Karpas-422 (cell line): ENCODE results near the gene CHID1. TPM values are rescaled to one million over a fixed set of nuclear protein-coding genes. Genes with fewer than 3 reads are reported as not detected.
A peak's percentile ranks its signal among the peaks of the same experiment; 100 is the strongest.

Experiments
- DNase-seq: peaks from one replicate; pipeline ENCODE4 v3.0.0-alpha.2; 2015
- H2AFZ ChIP-seq: fragments of 200-600 bp; sonication (generic); 2 replicates; pipeline ENCODE4 v1.6.1; 2014; ENCODE audit warnings: antibody characterized with exemption, low read length, mixed read lengths
- H3K27ac ChIP-seq: fragments of 200-600 bp; sonication (generic); 2 replicates; pipeline ENCODE4 v1.5.1; 2014; ENCODE audit warnings: mild to moderate bottlenecking, low read length, moderate library complexity
- H3K27me3 ChIP-seq: fragments of 200-600 bp; sonication (generic); 2 replicates; pipeline ENCODE4 v1.6.1; 2014; ENCODE audit warnings: low read length, mixed read lengths
- H3K36me3 ChIP-seq: fragments of 200-600 bp; sonication (generic); 2 replicates; pipeline ENCODE4 v1.6.1; 2014; ENCODE audit warnings: low read length, mixed read lengths; ENCODE audit not compliant: insufficient read depth
- H3K4me1 ChIP-seq: fragments of 200-600 bp; sonication (generic); 2 replicates; pipeline ENCODE4 v1.6.1; 2014; ENCODE audit warnings: mild to moderate bottlenecking, low read length, mixed read lengths
- H3K4me2 ChIP-seq: fragments of 200-600 bp; sonication (generic); 2 replicates; pipeline ENCODE4 v1.6.1; 2014; ENCODE audit warnings: low read length, low read depth, mild to moderate bottlenecking; ENCODE audit not compliant: poor library complexity, severe bottlenecking
- H3K4me3 ChIP-seq: fragments of 200-600 bp; sonication (generic); 2 replicates; pipeline ENCODE4 v1.5.1; 2014; ENCODE audit warnings: mild to moderate bottlenecking, antibody characterized with exemption, low read length, mixed read lengths
- H3K79me2 ChIP-seq: fragments of 200-600 bp; sonication (generic); 2 replicates; pipeline ENCODE4 v1.6.1; 2014; ENCODE audit warnings: mild to moderate bottlenecking, low read length, mixed read lengths
- H3K9ac ChIP-seq: fragments of 200-600 bp; sonication (generic); 2 replicates; pipeline ENCODE4 v1.6.0; 2014; ENCODE audit warnings: low read length
- H3K9me2 ChIP-seq: fragments of 200-600 bp; sonication (generic), shearing (Covaris generic); replicated peaks from 2 replicates; pipeline ENCODE4 v1.6.0; 2014; ENCODE audit warnings: mild to moderate bottlenecking, low read length, moderate library complexity; ENCODE audit not compliant: insufficient read depth
- H3K9me3 ChIP-seq: fragments of 300-700, 200-600 bp; sonication (generic); 2 replicates; pipeline ENCODE4 v1.6.1; 2014; ENCODE audit warnings: low read length, mixed read lengths
- H4K20me1 ChIP-seq: fragments of 200-600 bp; sonication (generic); 2 replicates; pipeline ENCODE4 v1.6.1; 2014; ENCODE audit warnings: mild to moderate bottlenecking, antibody characterized with exemption, low read length, low read depth; ENCODE audit not compliant: insufficient read depth
- total RNA-seq: library from RNA; depleted of rRNA; stranded (reverse); fragments of >200 nt; shearing (Covaris generic); gene quantifications from 2 replicates; pipeline ENCODE4 v1.2.3, GENCODE V29; 2014; ENCODE audit warnings: low replicate concordance; rRNA removed

Gene CHID1
- 32.8 and 43.7 TPM in 2 replicates for total RNA-seq

DNA sequence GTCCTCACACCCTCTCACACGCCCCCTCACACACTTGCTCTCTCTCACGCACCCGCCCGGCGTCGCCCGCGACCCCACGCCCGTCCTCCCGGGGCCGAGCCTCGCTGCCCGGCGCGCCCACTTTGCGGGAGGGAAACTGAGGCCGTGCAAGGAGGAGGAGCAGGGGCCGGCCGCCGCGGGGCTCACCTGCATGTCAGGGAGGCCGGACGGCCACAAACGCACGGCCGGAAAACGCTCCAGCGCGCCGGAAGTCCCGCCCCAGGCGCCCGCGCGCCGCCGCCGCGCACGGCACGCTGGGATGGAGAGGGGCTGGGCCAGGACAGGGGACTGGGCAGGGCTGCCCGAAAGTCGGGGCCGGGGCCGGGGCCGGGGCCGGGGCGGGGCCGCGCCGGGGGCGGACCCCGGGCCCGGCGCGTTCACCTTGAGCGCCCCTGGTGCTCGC lies at the start of gene CHID1:
CHID1 (minus strand) TSS at position 222 of the 442 bp plus-strand sequence. CDS start 5,994 bp downstream, outside the sequence.
- Histone ChIP-seq H3K27ac (no peak within 1 kb of the TSS), H3K27me3 (no peaks in the 10 kb centered on the region), H3K4me1 (peaks cover 22% of the 10 kb centered on the region), H3K4me2 (peak within 1 kb of the TSS; percentile 88), H3K9me3 (no peaks in the 10 kb centered on the region), H2AFZ (peak within 1 kb of the TSS; percentile 95), H3K4me3 (peak within 1 kb of the TSS; percentile 100), H3K36me3 (no peaks in the 10 kb centered on the region), H3K9ac (peak within 1 kb of the TSS; percentile 100), H3K79me2 (peaks cover 35% of the 10 kb centered on the region), H4K20me1 (peaks cover 8% of the 10 kb centered on the region; the same call in 1 of the 2 replicates), H3K9me2 (no peaks in the 10 kb centered on the region)
- peak; percentile 96 for DNase-seq

DNA sequence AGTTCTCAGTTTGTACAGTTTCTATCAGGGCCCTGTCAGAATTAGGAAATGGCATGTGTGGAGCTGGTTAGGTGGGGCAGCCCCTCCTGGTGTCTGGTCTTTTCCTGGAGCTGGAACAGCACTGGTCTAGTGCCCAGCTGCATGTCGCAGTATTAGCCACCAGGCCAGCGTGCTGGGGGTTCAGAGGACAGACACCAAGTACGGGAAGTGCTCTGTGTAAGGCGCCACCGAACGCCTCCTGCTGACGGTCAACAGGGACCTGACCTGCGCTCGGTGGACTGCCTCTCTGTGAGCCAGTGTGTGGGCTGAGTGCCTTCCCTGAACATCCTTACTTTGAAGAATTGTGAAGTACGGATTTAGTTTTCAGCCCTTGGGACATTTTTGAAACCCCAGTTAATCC lies 49.0 kb upstream of the CHID1 start:
- H3K4me2 ChIP-seq: no peak overlapping the region
- no peaks in the 10 kb centered on the region for H3K36me3 ChIP-seq
- no peak overlapping the region for H3K27ac ChIP-seq
- H4K20me1 ChIP-seq: 0 out of 2 replicates have a peak, but pooled peaks cover 5% of the 10 kb centered on the region
- H2AFZ ChIP-seq: no peak overlapping the region
- H3K4me3 ChIP-seq: no peak overlapping the region
- H3K9me2 ChIP-seq: no peaks in the 10 kb centered on the region
- H3K27me3 ChIP-seq: no peaks in the 10 kb centered on the region
- no peaks in the 10 kb centered on the region for H3K9me3 ChIP-seq
- no peaks in the 10 kb centered on the region for H3K4me1 ChIP-seq
- H3K79me2 ChIP-seq: peaks cover 35% of the 10 kb centered on the region
- DNase-seq: no peak
- no peak overlapping the region for H3K9ac ChIP-seq

DNA sequence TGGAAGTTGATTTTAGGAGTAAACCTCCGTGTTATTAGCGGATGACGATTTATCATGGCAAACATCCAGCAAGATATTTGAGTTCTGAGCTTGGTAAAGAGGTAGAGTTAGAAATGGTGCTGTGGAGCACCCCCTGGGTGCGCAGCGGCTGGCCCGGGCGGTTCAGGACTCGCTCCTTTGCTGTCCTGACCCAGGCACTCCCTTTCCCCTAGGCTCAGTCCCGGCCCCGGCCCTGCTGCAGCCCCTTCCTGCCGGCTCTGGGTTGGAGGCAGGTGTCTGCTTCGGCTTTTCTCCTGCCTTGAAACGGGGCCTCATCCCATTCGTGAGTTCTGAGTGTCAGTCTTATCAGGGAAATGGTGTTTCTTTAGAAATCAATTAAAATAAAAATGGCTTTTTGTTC lies 48.4 kb upstream of the CHID1 start:
- Histone ChIP-seq H3K4me1 (no peaks in the 10 kb centered on the region), H3K27ac (no peak overlapping the region), H3K9ac (no peak overlapping the region), H3K4me3 (no peak overlapping the region), H4K20me1 (0 out of 2 replicates have a peak, but pooled peaks cover 5% of the 10 kb centered on the region), H3K9me3 (no peaks in the 10 kb centered on the region), H2AFZ (no peak overlapping the region), H3K79me2 (peaks cover 41% of the 10 kb centered on the region), H3K27me3 (no peaks in the 10 kb centered on the region), H3K9me2 (no peaks in the 10 kb centered on the region), H3K4me2 (no peak overlapping the region), H3K36me3 (no peaks in the 10 kb centered on the region)
- no peak for DNase-seq

DNA sequence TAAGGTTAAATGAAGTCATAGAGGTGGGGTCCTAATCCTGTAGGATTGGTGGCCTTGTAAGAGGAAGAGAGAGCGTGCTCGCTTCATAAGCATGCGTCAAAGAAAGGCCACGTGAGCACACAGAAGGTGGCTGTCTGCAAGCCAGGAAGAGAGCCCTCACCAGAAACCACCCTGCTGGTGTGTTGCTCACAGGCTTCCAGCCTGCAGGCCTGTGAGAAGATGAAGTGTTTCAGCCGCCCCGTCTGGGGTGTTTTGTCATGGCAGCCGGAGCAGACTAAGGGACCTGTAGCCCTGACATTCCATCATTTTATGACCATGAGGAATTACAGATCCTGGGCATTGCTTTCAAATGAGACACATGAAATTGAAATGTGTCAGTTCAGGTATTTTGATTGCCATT lies 47.5 kb upstream of the CHID1 start:
- H3K36me3 ChIP-seq: no peaks in the 10 kb centered on the region
- no peak overlapping the region for H2AFZ ChIP-seq
- no peaks in the 10 kb centered on the region for H3K9me2 ChIP-seq
- no peaks in the 10 kb centered on the region for H3K4me1 ChIP-seq
- H3K27me3 ChIP-seq: no peaks in the 10 kb centered on the region
- no peaks in the 10 kb centered on the region for H3K9me3 ChIP-seq
- H3K4me2 ChIP-seq: no peak overlapping the region
- no peak overlapping the region for H3K9ac ChIP-seq
- 0 out of 2 replicates have a peak, but pooled peaks cover 5% of the 10 kb centered on the region for H4K20me1 ChIP-seq
- no peak for DNase-seq
- no peak overlapping the region for H3K27ac ChIP-seq
- H3K79me2 ChIP-seq: peaks cover 45% of the 10 kb centered on the region
- H3K4me3 ChIP-seq: no peak overlapping the region

DNA sequence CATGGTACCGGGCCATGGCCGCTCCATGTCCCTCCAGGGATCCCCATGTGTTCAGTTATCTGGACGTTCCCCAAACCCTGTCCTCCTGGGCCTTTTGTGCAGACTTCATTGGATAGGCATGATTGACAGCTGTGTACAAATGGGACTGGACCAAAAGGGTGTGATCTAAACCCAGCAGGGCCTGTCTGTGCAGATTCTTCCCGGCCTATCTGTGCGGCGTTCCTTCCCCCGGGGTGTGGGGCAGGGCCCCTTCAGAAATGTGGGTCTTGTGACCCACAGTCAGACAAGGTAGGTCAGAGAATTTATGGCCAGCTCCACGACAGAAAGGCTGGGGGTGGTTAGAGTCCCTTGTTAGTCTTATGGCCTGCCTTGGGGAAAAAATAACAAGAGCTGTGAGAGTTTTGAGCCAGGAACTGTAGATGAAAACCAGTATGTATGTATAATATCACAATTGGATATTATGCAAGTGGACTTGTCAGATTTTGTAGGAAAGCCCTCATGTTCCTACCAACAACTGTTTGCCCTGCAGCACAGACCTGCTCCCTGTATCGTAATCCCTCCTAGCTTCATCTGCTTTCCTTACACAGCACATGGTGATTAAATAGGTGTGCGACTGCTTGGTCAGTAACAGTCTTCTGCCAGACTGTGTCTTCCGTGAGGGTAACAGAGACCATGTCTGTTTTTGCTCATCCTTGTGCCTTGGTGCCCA lies 46.8 kb upstream of the CHID1 start:
- H3K9ac ChIP-seq: no peak overlapping the region

DNA sequence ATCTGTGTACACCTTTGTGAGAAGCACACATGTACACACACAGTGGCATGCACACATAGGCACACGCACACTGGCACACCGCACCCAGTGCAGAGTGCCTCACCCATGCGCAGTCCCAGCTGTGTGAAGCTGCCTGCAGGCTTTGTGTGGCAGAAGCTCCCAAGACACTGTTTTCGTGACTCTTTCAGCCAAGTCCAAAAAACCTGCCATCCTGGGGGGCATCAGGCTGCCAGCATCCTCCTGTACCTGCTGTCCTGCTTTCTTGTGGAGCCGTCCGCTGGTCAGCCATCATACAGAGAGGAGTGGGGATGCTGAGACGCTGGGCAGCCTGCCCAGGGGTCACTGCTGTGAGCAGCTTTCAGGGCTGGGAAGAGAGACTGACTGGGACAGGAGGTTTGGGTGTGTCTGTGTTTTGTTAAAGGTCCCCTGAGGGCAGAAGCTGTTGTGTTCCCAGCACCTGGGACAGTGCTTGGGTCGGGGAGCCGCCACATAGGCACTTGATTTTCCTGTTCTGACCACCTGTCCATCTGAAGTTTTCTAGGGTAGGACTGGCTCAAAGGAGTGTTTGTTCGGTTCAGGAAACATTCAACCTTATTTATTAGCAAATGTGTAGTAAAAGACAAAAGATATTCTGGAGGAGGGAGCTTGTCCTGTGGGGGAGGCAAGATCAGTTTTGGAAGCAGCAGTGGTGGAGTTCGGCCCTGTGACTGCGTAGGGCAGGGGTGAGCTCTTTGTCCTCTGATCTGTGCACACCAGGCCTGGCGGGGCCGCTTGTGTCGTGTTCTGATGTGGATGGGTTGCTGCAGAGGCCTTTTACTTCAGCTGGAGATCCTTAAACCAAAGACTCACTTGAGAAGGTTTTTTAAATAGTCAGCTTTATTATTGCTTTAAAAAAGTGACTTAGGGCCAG lies 44.8 kb upstream of the CHID1 start:
- DNase-seq: no peak
- Histone ChIP-seq H3K4me1 (no peaks in the 10 kb centered on the region), H4K20me1 (0 out of 2 replicates have a peak, but pooled peaks cover 5% of the 10 kb centered on the region), H3K27me3 (no peaks in the 10 kb centered on the region), H2AFZ (no peak overlapping the region), H3K9me3 (no peaks in the 10 kb centered on the region), H3K79me2 (peaks cover 66% of the 10 kb centered on the region), H3K4me3 (no peak overlapping the region), H3K4me2 (no peak overlapping the region), H3K9me2 (no peaks in the 10 kb centered on the region), H3K27ac (no peak overlapping the region), H3K9ac (no peak overlapping the region), H3K36me3 (no peaks in the 10 kb centered on the region)

More for the DNA sequence above, 46.8 kb upstream of the CHID1 start:
- no peak overlapping the region for H3K4me3 ChIP-seq
- H3K4me1 ChIP-seq: no peaks in the 10 kb centered on the region
- DNase-seq: no peak
- H3K79me2 ChIP-seq: peaks cover 52% of the 10 kb centered on the region
- no peak overlapping the region for H2AFZ ChIP-seq
- H3K27ac ChIP-seq: no peak overlapping the region
- H3K27me3 ChIP-seq: no peaks in the 10 kb centered on the region
- no peaks in the 10 kb centered on the region for H3K9me2 ChIP-seq
- 0 out of 2 replicates have a peak, but pooled peaks cover 5% of the 10 kb centered on the region for H4K20me1 ChIP-seq
- no peak overlapping the region for H3K4me2 ChIP-seq
- H3K36me3 ChIP-seq: no peaks in the 10 kb centered on the region
- no peaks in the 10 kb centered on the region for H3K9me3 ChIP-seq

- DNase-seq: no peak
- H3K27me3 ChIP-seq: no peaks in the 10 kb centered on the region
- no peak overlapping the region for H3K9ac ChIP-seq
- H3K79me2 ChIP-seq: peaks cover 71% of the 10 kb centered on the region
- H3K36me3 ChIP-seq: no peaks in the 10 kb centered on the region
- no peak overlapping the region for H3K4me2 ChIP-seq
- H2AFZ ChIP-seq: no peak overlapping the region
- H3K4me3 ChIP-seq: no peak overlapping the region
- H3K9me2 ChIP-seq: no peaks in the 10 kb centered on the region
- no peaks in the 10 kb centered on the region for H3K9me3 ChIP-seq
- H3K27ac ChIP-seq: no peak overlapping the region
- H4K20me1 ChIP-seq: 0 out of 2 replicates have a peak, but pooled peaks cover 5% of the 10 kb centered on the region
- H3K4me1 ChIP-seq: no peaks in the 10 kb centered on the region
Observed at GRCh38 chr11:954392-955153, 44.0 kb upstream of the CHID1 start.
